GM18508 (cell line): ENCODE measurements around the gene FAM228B.
"Not testable (repeated sequence)": the region's sequence is repeated elsewhere in the genome, so short reads cannot be mapped to it uniquely, and the experiment has no call there.

ENCODE experiments used
- ATAC-seq: cut with Tn5 transposase; IDR thresholded peaks from one replicate; pipeline ENCODE4 v1.9.1; 2021; ENCODE audit warnings: moderate number of reproducible peaks; ENCODE audit not compliant: insufficient read depth, unreplicated experiment

Gene FAM228B

DNA sequence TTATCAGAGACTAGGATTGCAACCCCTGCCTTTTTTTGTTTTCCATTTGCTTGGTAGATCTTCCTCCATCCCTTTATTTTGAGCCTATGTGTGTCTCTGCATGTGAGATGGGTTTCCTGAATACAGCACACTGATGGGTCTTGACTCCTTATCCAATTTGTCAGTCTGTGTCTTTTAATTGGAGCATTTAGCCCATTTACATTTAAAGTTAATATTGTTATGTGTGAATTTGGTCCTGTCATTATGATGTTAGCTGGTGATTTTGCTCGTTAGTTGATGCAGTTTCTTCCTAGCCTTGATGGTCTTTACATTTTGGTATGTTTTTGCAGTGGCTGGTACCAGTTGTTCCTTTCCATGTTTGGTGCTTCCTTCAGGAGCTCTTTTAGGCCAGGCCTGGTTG lies 73.9 kb downstream of the FAM228B start:
- not testable (repeated sequence) for ATAC-seq

DNA sequence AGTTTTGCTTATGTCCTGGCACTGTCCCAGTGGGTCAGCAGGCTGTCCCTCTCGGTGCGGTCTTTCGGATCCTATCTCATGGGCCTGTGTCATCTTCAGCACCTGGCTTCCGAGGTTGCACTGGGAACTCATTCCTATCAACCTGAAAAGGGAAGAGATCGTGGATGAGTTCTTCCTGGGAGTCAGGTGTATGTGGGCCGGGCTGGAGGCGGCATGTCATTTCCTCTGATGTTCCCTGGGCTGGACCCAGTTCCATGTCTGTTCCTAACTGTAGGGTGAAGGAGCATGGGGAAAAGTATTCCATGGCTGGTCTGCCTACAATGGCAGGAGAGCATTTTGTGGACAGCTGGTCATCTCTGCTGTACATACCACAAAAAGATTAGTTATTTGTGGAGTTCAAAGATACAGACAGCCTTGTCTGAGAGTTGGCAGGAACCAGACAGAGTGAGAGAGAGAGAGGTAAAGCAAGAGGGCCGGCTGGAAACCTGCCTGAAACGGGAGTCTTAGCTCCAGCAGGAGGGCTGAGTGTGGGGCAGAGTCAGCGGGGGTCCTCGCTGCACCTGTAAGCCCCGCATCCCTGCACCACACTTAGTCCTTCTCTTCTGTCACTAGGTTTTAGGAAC lies 76.8 kb downstream of the FAM228B start:
- no peak for ATAC-seq

DNA sequence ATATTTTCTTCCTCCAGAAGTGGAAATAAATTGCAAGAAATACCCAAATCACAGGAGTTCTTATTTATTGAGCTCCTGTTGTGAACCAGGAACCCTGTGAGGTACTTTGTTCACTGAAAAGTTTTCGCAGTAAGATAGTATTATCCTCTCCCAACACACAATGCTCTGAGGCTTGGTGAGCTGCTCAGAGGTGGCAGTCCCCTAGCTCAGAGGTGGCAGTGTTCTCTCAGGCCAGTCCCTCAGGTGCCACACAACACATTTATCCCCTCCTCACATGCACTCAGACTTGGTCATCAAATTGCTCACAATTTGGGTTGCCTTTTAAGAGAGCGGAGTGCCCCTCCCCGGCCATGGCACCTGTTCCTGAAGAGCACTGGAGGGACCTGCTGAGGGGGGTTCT lies 77.5 kb downstream of the FAM228B start:
- no peak for ATAC-seq

DNA sequence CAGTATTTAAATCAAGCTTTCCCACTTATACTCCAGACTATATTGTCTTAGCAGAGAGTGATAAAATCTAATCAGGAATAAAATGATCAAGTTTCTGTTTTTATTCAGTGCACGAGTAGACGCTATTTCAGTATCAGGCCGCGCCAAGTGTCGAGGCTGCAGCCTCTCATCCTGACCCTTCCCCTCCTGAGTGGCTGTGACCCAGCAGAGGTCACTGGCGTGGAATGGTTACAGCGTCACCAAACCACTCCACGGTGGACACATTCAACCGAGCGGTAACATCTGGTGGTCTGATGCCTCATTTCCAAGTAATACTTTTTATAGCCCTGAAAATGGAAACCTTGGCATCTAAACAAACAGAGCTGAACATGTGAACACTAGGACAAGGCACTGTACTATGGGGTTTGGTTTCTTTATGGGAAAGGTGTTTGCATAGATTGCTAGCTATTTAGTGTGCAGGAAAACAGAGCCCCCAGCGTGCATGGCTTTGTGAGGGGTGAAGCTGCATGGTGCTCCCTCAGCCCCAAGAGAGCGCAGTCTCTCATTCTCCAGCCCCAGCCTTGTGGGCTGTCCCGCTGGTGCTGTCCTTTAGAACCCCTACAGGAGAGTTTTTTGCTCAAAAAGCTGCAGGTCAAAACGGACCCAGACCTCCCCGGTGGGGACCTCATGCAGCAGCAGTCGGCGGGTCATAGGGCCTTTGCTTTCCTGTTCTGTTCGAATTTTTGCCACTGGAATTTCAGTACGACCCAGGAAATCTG lies 79.9 kb downstream of the FAM228B start:
- no peak for ATAC-seq

DNA sequence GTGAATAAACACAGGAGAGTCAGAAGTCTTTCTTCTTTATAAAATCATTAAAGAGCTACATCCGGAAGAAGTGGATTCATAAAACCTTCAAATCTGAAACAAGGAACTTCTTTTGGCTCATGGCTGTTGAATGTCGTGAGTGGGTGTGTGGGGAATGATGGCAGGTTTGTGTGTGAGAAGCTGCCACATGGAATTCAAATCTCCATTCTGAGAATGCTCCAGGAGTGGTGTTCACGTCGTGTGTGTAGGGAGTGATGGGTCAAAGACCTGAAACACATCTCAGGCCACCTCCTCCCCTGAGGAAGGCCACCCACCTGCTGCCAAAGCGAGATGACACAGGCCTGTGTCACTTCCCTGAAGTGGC lies 80.5 kb downstream of the FAM228B start:
- ATAC-seq = no peak

DNA sequence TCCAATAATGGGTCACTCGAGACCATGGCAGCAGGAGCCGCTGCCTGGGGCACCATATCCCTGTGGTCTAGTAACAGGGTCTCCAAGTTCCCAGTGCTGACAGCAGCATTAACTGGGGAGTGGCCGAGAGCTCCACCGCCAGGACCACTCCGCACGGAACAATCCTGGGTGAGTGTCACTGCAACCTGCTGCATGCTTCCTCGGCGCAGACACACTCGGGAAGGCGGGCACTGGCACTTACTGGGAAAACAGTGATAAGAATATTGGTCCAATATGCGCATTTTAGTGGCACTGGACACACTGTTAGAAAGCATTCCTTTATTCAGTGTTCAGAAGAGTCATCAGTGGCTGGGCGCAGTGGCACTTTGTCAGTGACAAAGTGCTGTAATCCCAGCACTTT lies 81.2 kb downstream of the FAM228B start:
- no peak for ATAC-seq

DNA sequence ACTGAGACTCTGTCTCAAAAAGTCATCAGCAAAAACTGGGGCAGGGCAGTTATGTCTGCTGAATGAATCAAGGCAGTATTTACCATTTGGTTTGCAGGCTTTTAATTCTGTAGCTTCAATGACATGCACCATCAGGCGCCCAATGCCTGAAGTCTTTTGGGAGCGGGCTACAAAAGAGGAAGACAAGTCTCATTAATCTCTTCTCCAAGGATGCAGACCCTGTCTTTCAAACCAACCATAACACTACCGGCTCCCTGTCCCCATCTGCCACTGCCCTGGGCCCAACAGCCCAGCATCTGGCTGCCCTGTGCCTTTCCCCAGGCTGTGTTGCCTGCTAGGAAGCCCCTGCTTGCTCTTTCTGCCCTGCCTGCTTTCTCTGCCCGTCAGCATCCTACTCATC lies 81.9 kb downstream of the FAM228B start:
- ATAC-seq = no peak

DNA sequence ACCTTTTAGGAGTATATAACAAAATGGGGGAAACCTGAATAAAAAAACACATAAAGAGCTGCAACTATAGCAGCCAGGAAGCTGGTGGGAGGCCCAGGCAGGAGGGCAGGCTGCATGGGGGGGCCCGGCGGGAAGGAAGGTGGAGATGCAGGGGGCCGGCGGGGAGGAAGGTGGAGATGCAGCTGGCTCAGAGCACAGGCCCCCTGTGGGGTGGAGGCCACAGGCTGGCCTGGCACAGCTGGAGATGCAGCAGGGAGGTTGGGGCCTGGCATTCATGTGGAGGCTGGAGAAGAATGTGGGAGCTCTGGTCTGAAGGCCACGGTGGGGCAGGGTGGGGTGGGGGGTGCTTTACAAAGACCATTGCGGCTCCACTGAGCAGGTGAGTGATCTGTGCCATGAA lies 83.0 kb downstream of the FAM228B start:
- no peak for ATAC-seq

DNA sequence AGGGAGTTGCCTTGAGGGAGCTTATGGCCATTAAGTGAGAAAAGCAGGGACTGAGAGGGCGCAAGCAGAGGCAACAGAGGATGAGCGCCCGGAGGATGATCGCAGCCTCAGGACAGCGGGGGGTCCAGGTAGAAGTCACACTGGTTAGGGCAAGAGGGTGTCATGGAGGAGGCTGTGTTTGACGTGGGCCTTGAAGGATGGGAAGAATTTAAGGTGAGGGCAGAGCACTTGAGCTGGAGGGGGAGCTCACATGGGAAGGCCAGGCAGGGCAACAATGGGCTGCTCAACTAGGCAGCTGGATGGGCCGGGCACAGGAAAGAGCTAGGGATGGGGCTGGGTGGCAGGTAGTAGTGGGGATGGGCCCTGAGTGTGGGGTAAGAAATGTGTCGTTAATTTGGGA lies 83.4 kb downstream of the FAM228B start:
- no peak for ATAC-seq

DNA sequence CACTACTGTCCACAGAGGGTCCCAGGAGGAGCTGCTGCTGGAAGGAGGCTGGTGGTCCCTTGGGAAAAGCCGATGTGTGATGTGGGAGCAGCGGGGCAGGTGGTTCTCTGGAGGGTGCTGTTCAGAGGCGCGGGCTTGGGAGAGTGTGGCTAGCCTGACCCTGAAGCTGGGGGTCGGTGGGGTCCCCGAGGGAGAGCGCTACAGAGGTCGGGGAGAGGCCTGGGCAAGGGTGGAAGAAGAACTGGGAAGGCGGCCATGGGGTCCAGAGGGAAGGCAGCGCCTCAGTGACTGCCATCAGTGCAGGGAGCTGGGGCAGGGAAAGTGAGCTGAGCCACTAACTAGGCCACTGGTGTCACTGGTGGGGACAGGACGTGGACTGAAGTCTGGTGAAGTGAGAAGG lies 84.1 kb downstream of the FAM228B start:
- ATAC-seq = no peak

DNA sequence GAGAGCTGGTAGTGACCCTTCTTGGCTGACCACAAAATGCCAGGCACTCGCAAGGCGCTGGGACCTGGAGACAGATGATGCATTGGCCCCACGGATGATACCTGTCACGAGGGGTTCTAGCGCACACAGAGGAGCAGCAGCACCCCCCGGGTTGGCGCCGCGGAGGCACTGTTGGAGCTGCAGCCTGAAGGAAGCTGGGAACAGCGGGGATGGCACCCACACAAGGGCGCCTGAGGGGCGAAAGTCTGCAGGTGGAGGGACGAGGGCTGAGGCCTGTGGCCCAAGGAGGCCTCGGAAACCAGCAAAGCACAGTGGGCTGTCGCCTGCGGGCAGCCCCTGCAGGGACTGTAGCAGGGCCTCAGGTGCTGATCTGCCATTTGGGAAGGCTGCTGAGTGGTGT lies 85.2 kb downstream of the FAM228B start:
- no peak for ATAC-seq

DNA sequence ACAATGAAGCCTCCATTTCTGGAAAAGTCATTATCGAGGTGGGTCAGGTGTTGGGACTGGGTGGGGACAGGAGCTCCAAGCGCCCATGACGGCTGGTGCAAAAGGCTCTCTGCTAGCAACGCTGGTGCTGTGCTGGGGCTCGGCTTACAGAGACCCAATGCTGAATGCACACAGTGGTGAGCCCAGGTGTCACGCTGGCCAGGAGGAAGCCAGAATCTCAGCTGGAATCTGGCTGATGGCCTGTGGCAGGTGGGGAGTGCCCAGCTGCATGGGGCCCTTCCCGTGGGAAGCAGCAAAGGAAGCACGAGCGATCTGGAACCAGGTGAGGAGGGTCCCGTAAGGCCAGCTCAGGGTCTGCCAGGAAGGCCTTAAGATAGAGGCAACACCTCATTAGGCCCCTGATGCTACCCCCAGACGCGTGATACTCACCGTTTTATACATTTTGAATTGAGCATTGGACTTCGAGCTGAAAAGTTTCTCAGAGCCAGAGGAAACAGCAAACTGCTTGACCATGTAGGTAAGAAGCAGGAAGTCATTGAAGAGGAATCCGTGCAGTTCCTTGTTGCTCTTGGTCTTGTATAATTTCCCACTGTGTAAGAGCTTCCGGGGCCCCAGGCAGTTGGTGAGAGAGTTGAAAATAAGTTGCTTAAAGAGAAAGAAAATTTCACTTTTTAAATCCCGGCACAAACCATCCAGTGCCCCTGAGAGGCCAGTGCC lies 86.3 kb downstream of the FAM228B start:
- ATAC-seq = no peak

DNA sequence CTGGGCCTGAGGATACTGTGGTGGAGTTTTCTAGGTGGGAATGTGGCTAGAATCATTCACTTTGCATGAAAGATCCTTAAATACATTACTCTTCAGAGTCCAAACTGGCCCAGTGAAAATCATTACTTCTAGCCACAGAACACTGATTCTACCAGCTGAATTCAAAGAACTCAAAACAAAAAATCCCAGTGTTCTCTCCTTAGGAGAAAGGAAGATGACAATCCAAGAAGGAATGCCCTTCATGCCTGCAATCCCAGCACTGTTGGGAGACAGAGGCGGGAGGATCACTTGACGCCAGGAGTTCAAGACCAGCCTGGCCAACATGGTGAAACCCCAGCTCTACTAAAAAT lies 86.8 kb downstream of the FAM228B start:
- ATAC-seq = no peak

DNA sequence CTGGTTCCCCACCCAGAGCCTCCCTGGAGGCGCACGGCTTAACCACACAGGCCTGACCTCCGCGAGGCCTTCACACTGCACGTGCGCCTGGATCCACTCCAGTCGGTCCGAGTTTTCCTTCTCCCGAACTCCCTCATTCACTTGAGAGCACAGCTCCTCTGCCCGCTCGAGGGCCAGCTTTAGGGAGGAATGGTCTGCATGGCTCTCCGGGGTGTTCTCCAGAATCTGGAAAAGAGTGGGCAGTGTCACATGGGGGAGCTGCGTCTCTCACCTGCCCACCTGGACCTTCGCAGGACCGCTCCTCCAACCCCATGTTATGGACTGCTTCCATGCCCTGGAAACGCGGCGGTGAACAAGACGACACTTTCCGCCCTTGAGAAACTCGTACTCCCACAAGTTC lies 87.5 kb downstream of the FAM228B start:
- ATAC-seq = no peak

DNA sequence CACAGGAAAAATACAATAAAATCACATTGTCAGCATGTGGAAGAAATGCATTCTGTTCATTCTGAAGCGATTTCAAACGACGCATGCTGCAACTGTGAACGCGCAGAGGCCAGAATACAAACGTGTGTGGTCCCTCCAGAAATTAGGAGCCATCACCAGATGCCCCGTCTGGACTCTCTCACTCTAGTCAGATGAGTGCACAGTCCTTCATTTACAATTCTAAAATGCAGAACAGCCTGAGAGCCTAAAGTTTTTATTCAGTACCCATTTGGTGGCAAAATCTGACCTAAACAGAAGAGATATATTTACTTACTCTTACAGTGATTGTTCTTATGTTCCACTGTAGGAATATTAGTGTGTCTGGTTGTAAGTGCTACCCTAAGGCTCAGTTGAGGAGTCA lies 88.1 kb downstream of the FAM228B start:
- ATAC-seq = no peak

DNA sequence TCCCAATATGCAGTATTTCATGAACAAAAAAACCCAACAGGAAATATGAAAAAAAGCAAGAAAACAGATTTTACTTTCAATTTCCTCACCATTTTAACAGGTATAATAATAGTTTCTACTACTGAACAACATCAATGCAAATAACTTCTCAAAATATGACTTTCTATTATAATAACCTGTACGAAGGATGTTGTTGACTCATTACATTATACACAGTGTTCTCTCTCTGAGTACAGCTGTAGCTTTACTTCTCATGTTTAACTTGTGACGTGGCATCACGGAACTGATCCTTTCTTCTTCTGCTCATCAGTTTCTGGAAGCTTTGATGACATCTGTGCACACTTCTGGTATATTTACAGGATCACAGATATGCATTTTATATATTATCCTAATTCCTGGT lies 91.6 kb downstream of the FAM228B start:
- ATAC-seq = peak; percentile 79
